ENCODE data around the gene CRYAA.
"Not testable (repeated sequence)": the region's sequence is repeated elsewhere in the genome, so short reads cannot be mapped to it uniquely, and the experiment has no call there.

- TF ChIP-seq CTCF (tag by site-specific recombination; IDR thresholded peaks at IDR 0.05); OVOL3 (tag by site-specific recombination; IDR thresholded peaks at IDR 0.05); ZNF2 (tag by site-specific recombination; IDR thresholded peaks at IDR 0.05); YY1 (tag by site-specific recombination; IDR thresholded peaks at IDR 0.05); ZNF76 (tag by site-specific recombination; IDR thresholded peaks at IDR 0.05; ENCODE audit: borderline replicate concordance, low read depth); ZNF501 (tag by site-specific recombination; IDR thresholded peaks at IDR 0.05); REST (tag by site-specific recombination; IDR thresholded peaks at IDR 0.05); HOXC10 (CRISPR knock-in tag; IDR thresholded peaks at IDR 0.05); ZBTB48 (tag by site-specific recombination; IDR thresholded peaks at IDR 0.05); ZNF391 (tag by site-specific recombination; IDR thresholded peaks at IDR 0.05; ENCODE audit: borderline replicate concordance, low read depth); ZNF324 (tag by site-specific recombination; IDR thresholded peaks at IDR 0.05); ZNF692 (tag by site-specific recombination; IDR thresholded peaks at IDR 0.05); ZNF114 (tag by site-specific recombination; IDR thresholded peaks at IDR 0.05): not testable (repeated sequence)
Observed at GRCh38 chr21:43178175-43178826, 9.5 kb downstream of the CRYAA start.
